Measurements from ENCODE around the gene BCAS1. TPM values are rescaled to one million over a fixed set of nuclear protein-coding genes. Genes with fewer than 3 reads are reported as not detected.

The BCAS1 gene
- total RNA-seq, 1 donor = 0.84 TPM

GRCh38 chr20:53901497-53902096 is 168.8 kb downstream of the BCAS1 start:
- no peaks in the 10 kb centered on the region for H3K27me3 ChIP-seq (ENCODE audit: insufficient read depth, low read length)
- H3K4me1 ChIP-seq (ENCODE audit: insufficient read depth, low read length) = peaks cover 60% of the 10 kb centered on the region
- no peaks in the 10 kb centered on the region for H3K9me3 ChIP-seq (ENCODE audit: low read depth, low read length)
- H3K4me3 ChIP-seq (ENCODE audit: low read length) = no peak overlapping the region

- Histone ChIP-seq H3K9me3 (ENCODE audit: low read depth, low read length) (no peaks in the 10 kb centered on the region), H3K4me1 (ENCODE audit: insufficient read depth, low read length) (peaks cover 55% of the 10 kb centered on the region), H3K4me3 (ENCODE audit: low read length) (no peak overlapping the region), H3K27me3 (ENCODE audit: insufficient read depth, low read length) (no peaks in the 10 kb centered on the region)
Observed at GRCh38 chr20:53901064-53901463, 169.3 kb downstream of the BCAS1 start.

DNA sequence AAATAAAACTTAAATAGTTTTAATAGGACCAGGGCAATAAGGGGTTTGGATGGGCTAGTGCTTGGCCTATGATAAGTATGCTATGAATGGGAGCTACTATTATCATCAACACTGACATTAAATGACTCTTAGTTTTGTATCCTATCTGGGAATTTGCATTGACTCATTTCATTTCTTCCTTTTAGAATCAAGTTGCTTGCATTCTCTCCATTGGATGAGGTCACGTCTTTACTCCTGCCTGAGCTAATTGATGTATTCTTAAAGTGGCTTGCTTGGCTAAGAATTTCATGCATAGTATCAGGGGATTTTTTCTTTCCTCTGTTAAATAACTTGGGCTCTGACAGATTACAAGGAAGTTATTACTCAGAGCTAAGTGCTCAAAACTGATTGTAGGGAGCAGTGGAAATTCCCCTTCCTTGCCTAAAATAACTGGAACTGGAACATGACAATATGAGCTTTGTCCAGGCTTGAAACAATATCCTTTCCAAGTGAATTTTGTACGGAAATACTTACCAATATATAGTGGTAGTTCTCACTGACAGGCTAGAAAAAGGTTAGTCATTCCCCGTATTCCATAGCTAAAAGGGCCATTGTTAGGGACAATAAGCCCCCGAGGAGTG is 169.9 kb downstream of the BCAS1 start:
- Histone ChIP-seq H3K27me3 (ENCODE audit: insufficient read depth, low read length) (no peaks in the 10 kb centered on the region), H3K9me3 (ENCODE audit: low read depth, low read length) (no peaks in the 10 kb centered on the region), H3K4me3 (ENCODE audit: low read length) (no peak overlapping the region), H3K4me1 (ENCODE audit: insufficient read depth, low read length) (peaks cover 49% of the 10 kb centered on the region)

DNA sequence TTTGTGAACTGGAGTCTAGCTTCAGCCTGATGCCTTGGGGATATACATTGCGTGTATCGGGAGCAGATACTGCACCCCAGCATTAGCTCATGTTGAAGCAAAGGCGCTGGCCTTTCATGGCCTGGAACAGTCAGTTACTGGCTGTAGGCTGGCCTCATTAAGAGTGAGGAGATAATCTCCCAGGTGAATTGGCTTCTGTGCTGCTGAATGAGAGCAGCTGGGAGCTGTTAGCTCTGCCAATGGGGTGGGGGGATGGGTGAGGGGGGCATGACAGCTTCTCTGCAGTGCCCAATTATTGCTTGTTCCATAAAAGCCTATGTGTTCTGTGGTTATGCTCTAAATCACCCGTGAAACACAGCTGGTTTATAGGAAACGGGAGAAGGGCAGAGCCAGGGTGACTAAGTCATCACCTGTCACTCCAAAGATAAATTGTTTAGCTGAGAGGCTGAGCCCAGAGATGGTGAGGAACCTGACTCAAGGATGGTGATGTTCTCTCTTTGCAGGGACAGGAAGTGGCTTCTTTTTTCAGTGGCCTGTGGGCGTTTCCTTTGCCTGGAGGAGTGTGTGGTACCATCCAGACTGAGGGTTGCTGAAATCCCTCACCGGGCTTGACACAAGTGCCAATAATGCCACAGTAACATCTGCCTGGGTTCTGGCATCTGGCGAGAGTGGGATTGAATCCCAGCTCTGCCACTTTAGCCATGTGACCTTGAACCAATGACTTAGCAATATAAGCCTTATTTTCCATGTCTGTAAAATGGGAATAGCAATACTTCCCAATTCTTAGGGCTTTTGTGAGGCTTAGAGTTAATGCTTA is 170.8 kb downstream of the BCAS1 start:
- H3K4me1 ChIP-seq (ENCODE audit: insufficient read depth, low read length) = peaks cover 41% of the 10 kb centered on the region

DNA sequence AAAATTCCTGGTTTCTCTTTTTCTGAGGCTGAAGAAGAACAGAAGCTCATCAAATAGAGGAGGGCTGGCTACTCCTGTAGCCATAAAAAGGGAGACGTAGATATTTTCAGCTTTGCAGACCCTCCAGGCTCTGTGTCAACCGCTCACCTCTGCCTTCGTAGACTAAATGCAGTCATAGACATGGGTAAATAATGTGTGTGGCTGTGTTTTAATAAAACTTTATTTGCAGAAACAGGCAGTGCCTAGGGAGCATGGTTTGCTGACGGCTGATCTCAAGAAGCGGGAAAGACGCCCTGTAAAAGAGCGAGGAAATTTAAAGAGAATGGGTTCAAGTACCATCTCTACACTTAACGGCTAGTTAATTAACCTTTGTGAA is 171.8 kb downstream of the BCAS1 start:
- Histone ChIP-seq H3K9me3 (ENCODE audit: low read depth, low read length) (no peaks in the 10 kb centered on the region), H3K4me3 (ENCODE audit: low read length) (no peak overlapping the region), H3K4me1 (ENCODE audit: insufficient read depth, low read length) (peaks cover 41% of the 10 kb centered on the region), H3K27me3 (ENCODE audit: insufficient read depth, low read length) (no peaks in the 10 kb centered on the region)

More for the DNA sequence above, 170.8 kb downstream of the BCAS1 start:
- H3K27me3 ChIP-seq (ENCODE audit: insufficient read depth, low read length) = no peaks in the 10 kb centered on the region
- H3K9me3 ChIP-seq (ENCODE audit: low read depth, low read length) = no peaks in the 10 kb centered on the region
- no peak overlapping the region for H3K4me3 ChIP-seq (ENCODE audit: low read length)

DNA sequence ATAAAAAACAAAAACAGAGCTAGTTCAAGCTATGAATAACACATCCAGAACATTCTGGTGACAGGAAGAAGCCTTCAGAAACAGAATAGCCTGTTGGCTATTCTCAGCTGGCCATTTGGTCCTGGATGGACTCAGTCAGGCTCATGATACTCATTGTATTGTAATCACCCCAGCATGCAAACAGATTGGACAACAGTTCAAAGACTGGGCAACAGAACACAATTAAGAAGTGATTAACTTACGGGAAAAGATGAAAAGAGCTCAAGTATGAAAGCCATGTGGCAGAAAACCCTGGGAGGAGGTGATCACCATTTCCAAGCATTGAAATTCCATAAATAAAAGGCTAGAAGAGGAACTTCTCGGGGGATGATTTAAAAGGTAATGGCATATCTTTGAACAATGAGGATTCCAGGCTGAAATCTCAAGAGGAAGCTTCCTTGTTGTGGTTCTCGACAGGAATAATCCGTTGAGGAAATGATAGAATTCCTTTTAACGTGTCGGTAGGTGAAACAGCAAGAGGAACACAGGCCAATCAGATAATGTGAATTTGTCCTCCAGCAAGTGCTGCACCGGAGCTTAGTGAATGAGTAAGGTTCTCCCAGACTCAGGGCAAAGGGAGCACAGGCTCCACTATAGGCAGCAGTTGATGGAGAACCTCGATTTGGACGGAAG is 172.4 kb downstream of the BCAS1 start:
- H3K4me1 ChIP-seq (ENCODE audit: insufficient read depth, low read length) = peaks cover 41% of the 10 kb centered on the region
- no peaks in the 10 kb centered on the region for H3K27me3 ChIP-seq (ENCODE audit: insufficient read depth, low read length)
- no peak overlapping the region for H3K4me3 ChIP-seq (ENCODE audit: low read length)
- no peaks in the 10 kb centered on the region for H3K9me3 ChIP-seq (ENCODE audit: low read depth, low read length)

GRCh38 chr20:53896647-53897046 is 173.7 kb downstream of the BCAS1 start:
- Histone ChIP-seq H3K4me1 (ENCODE audit: insufficient read depth, low read length) (peaks cover 39% of the 10 kb centered on the region), H3K27me3 (ENCODE audit: insufficient read depth, low read length) (no peaks in the 10 kb centered on the region)

DNA sequence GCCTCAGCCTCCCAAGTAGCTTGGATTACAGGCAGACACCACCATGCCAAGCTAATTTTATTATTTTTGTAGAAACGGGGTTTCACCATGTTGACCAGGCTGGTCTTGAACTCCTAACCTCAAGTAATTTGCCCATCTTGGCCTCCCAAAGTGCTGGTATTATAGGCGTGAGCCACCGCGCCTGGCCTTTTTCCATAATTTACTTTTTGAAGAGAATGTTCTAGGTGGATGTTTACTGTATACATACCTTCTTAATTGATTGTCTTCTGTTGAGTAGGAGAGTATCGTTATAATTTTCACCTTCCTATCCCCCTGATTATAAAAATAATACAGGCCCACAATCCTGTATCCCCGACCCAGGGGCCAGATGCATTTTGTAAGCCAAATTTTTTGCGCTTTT is 174.4 kb downstream of the BCAS1 start:
- peaks cover 40% of the 10 kb centered on the region for H3K4me1 ChIP-seq (ENCODE audit: insufficient read depth, low read length)
- no peaks in the 10 kb centered on the region for H3K27me3 ChIP-seq (ENCODE audit: insufficient read depth, low read length)
- no peak overlapping the region for H3K4me3 ChIP-seq (ENCODE audit: low read length)
- H3K9me3 ChIP-seq (ENCODE audit: low read depth, low read length) = no peaks in the 10 kb centered on the region

More at GRCh38 chr20:53896647-53897046, 173.7 kb downstream of the BCAS1 start:
- Histone ChIP-seq H3K4me3 (ENCODE audit: low read length) (no peak overlapping the region), H3K9me3 (ENCODE audit: low read depth, low read length) (no peaks in the 10 kb centered on the region)

- Histone ChIP-seq H3K27me3 (ENCODE audit: insufficient read depth, low read length) (no peaks in the 10 kb centered on the region), H3K4me1 (ENCODE audit: insufficient read depth, low read length) (peaks cover 44% of the 10 kb centered on the region), H3K9me3 (ENCODE audit: low read depth, low read length) (no peaks in the 10 kb centered on the region), H3K4me3 (ENCODE audit: low read length) (no peak overlapping the region)
Observed at GRCh38 chr20:53895385-53895755, 175.0 kb downstream of the BCAS1 start.

- no peaks in the 10 kb centered on the region for H3K27me3 ChIP-seq (ENCODE audit: insufficient read depth, low read length)
- no peaks in the 10 kb centered on the region for H3K9me3 ChIP-seq (ENCODE audit: low read depth, low read length)
- H3K4me1 ChIP-seq (ENCODE audit: insufficient read depth, low read length) = peaks cover 43% of the 10 kb centered on the region
- no peak overlapping the region for H3K4me3 ChIP-seq (ENCODE audit: low read length)
Observed at GRCh38 chr20:53894707-53895384, 175.5 kb downstream of the BCAS1 start.

Other genes starting within 250 kb of the BCAS1 start
- gene CYP24A1, start 103.4 kb upstream of the BCAS1 start, total RNA-seq = 0.10 TPM
- gene PFDN4, start 137.5 kb upstream of the BCAS1 start, total RNA-seq = 59.9 TPM